K562 (cell line): ENCODE data around the gene LINGO3. TPM values are rescaled to one million over a fixed set of nuclear protein-coding genes. Genes with fewer than 3 reads are reported as not detected.

ENCODE experiments used
- ATAC-seq: fragments of 200-7000 bp; cut with Tn5 transposase; 3 replicates; pipeline ENCODE4 v1.9.1; 2020; ENCODE audit warnings: moderate library complexity
- BruUV-seq: library from RNA; stranded (reverse); fragments of 400-500 nt; replicated peaks from 2 replicates; lab custom pipeline; 2021; lab: Mats Ljungman, UMichigan
- CTCF ChIA-PET: fragments of 300-600 bp; formaldehyde crosslinking; extraction: SDS; loops from one replicate; lab custom pipeline; 2021; ENCODE audit warnings: low intra/inter-chr PET ratio; lab: Yijun Ruan, JAX
- POLR2A ChIA-PET: fragments of 300-600, 350-650 bp; sonication (Branson Sonifier 250); formaldehyde crosslinking; extraction: SDS; loops from one replicate; lab custom pipeline; 2021; ENCODE audit warnings: antibody characterized with exemption, inconsistent platforms; lab: Yijun Ruan, JAX
- DNase-seq, 4 experiments: peaks; one replicate each; pipeline versions ENCODE4 v3.0.0 to v3.0.0-alpha.2; 2011 to 2018; ENCODE audit warnings: low spot score in 3 of 4, mixed read lengths in 3 of 4; ENCODE audit errors: extremely low read depth in 1 of 4
- FAIRE-seq: peaks from 2 replicates; lab custom pipeline; 2011; peaks lifted over from hg19 to GRCh38; lab: Jason Lieb, UNC
- H2AFZ ChIP-seq: 2 replicates; pipeline ENCODE4 v1.6.0; 2011; ENCODE audit warnings: low read depth, low read length, control low read depth, inconsistent platforms
- H3K27ac ChIP-seq: fragments of 200-600 bp; 3 replicates; pipeline ENCODE4 v1.8.0; 2011; ENCODE audit warnings: low read depth, mild to moderate bottlenecking, control low read depth, inconsistent platforms, low read length, moderate library complexity, mixed read lengths; ENCODE audit errors: extremely low read depth
- H3K27me3 ChIP-seq, 2 experiments: fragments of 300-600 bp in 1 of 2; 2 replicates in 1 of 2; 3 replicates in 1 of 2; pipeline versions ENCODE4 v1.6.0 to v1.8.0; 2011; ENCODE audit warnings: inconsistent platforms in 2 of 2, low read length in 2 of 2, mild to moderate bottlenecking in 1 of 2, mixed read lengths in 1 of 2, moderate library complexity in 1 of 2; ENCODE audit not compliant: control insufficient read depth in 2 of 2, insufficient read depth in 2 of 2
- H3K36me3 ChIP-seq: fragments of 300-600 bp; 3 replicates; pipeline ENCODE4 v1.8.0; 2011; ENCODE audit warnings: mild to moderate bottlenecking, low read length, inconsistent platforms; ENCODE audit not compliant: control insufficient read depth, insufficient read depth
- H3K4me1 ChIP-seq, 2 experiments: fragments of 200-600 bp in 1 of 2; replicated peaks in 1 of 2; 2 replicates in 1 of 2; 3 replicates in 1 of 2; pipeline versions ENCODE4 v1.5.1 to v1.8.0; 2011; ENCODE audit warnings: inconsistent platforms in 2 of 2, low read length in 2 of 2, mild to moderate bottlenecking in 1 of 2, mixed read lengths in 1 of 2, moderate library complexity in 1 of 2; ENCODE audit not compliant: control insufficient read depth in 2 of 2, insufficient read depth in 2 of 2
- H3K4me2 ChIP-seq: 2 replicates; pipeline ENCODE4 v1.6.1; 2011; ENCODE audit warnings: low read length, control low read depth, inconsistent platforms, mixed read lengths; ENCODE audit not compliant: insufficient read depth
- H3K4me3 ChIP-seq: fragments of 200-600 bp; sonication (generic), shearing (Covaris generic); 2 replicates; pipeline ENCODE4 v1.5.1; 2016; ENCODE audit warnings: control low read depth, inconsistent platforms
- H3K79me2 ChIP-seq: fragments of 200-600 bp; 3 replicates; pipeline ENCODE4 v1.8.0; 2011; ENCODE audit warnings: low read length, inconsistent platforms; ENCODE audit not compliant: control insufficient read depth, insufficient read depth
- H3K9ac ChIP-seq, 2 experiments: 2 replicates each; pipeline versions ENCODE4 v1.6.0 to v1.6.1; 2011; ENCODE audit warnings: low read depth in 2 of 2, low read length in 2 of 2, control low read depth in 1 of 2, inconsistent platforms in 1 of 2, mild to moderate bottlenecking in 1 of 2, mixed read lengths in 1 of 2; ENCODE audit not compliant: insufficient read depth in 1 of 2
- H3K9me1 ChIP-seq: one replicate; pipeline ENCODE4 v1.6.0; 2011; ENCODE audit warnings: inconsistent platforms, mild to moderate bottlenecking, low read length, moderate library complexity; ENCODE audit not compliant: control insufficient read depth, insufficient read depth
- H3K9me3 ChIP-seq: replicated peaks from 2 replicates; pipeline ENCODE4 v1.5.1; 2011; ENCODE audit warnings: low read depth, low read length, inconsistent platforms; ENCODE audit not compliant: control insufficient read depth, insufficient read depth
- H4K20me1 ChIP-seq: replicated peaks from 2 replicates; pipeline ENCODE4 v1.6.1; 2011; ENCODE audit warnings: low read length, inconsistent platforms, mixed read lengths; ENCODE audit not compliant: control insufficient read depth, insufficient read depth
- CCAR2 ChIP-seq: fragments of 200-400 bp; formaldehyde crosslinking; IDR thresholded peaks from 2 replicates; pipeline ENCODE4 v1.6.1; 2017; ENCODE audit warnings: mild to moderate bottlenecking, low read depth, low read length
- ELF2 ChIP-seq: fragments of 250-450 bp; sonication (Bioruptor Pico); IDR thresholded peaks from 2 replicates; pipeline ENCODE4 v1.5.0; 2021; ENCODE audit warnings: mild to moderate bottlenecking
- HCFC1 ChIP-seq: IDR thresholded peaks from 2 replicates; pipeline ENCODE4 v1.6.1; 2012; ENCODE audit warnings: low read depth, low read length, improper control_type of control experiment
- NCOA4 ChIP-seq: fragments of 450-650 bp; IDR thresholded peaks from 2 replicates; pipeline ENCODE4 v1.6.1; 2018; ENCODE audit warnings: mild to moderate bottlenecking; ENCODE audit not compliant: partially characterized antibody
- SMAD1 ChIP-seq: fragments of 150-350 bp; IDR thresholded peaks from 2 replicates; pipeline ENCODE4 v1.6.1; 2014; ENCODE audit warnings: low read length, low read depth; ENCODE audit not compliant: partially characterized antibody
- SP1 ChIP-seq: sonication (generic); formaldehyde crosslinking; IDR thresholded peaks from 2 replicates; pipeline ENCODE4 v1.8.1; 2022; ENCODE audit warnings: mild to moderate bottlenecking, missing genetic modification reagents
- SREBF1 ChIP-seq: fragments of 150-350 bp; IDR thresholded peaks from 2 replicates; pipeline ENCODE4 v1.6.1; 2014; ENCODE audit warnings: antibody characterized with exemption, low read depth, low read length, borderline replicate concordance
- TRIM28 ChIP-seq: fragments of 450-650 bp; IDR thresholded peaks from 2 replicates; pipeline ENCODE4 v1.6.1; 2017
- ZFP36 ChIP-seq: fragments of 150-350 bp; IDR thresholded peaks from 2 replicates; pipeline ENCODE4 v1.6.1; 2018; ENCODE audit warnings: low read length, low read depth; ENCODE audit not compliant: partially characterized antibody
- ZNF23 ChIP-seq: fragments of 250-450 bp; sonication (Bioruptor Pico); IDR thresholded peaks from 2 replicates; pipeline ENCODE4 v1.4.0; 2020; ENCODE audit warnings: mild to moderate bottlenecking
- ZNF668 ChIP-seq: fragments of 250-450 bp; sonication (Bioruptor Pico); IDR thresholded peaks from 2 replicates; pipeline ENCODE4 v1.8.0; 2022; ENCODE audit warnings: mild to moderate bottlenecking, inconsistent platforms
- ZNF695 ChIP-seq: fragments of 450-650 bp; formaldehyde crosslinking; IDR thresholded peaks from 2 replicates; pipeline ENCODE4 v1.4.0; 2020; ENCODE audit warnings: mild to moderate bottlenecking, moderate library complexity
- ZNF77 ChIP-seq: fragments of 250-450 bp; sonication (Bioruptor Pico); IDR thresholded peaks from 2 replicates; pipeline ENCODE4 v1.5.0; 2020
- WGBS: fragments of 100-300 bp; shearing (Covaris generic); methylation state at CpG from one replicate; pipeline ENCODE4 v1.1.6; 2016; ENCODE audit warnings: low coverage, mixed read lengths; ENCODE audit not compliant: insufficient coverage; ENCODE audit errors: missing lambda C conversion rate; 5-methylcytosine and 5-hydroxymethylcytosine counted together
- in situ Hi-C: fragments of 300-500 bp; cut with MboI; formaldehyde crosslinking; loops from 4 replicates; pipeline ENCODE4 v1.15.0; 2018; ENCODE audit warnings: inconsistent platforms, mixed read lengths
- intact Hi-C: fragments of 100-400 bp; cut with micrococcal nuclease; formaldehyde crosslinking; loops from 2 replicates; pipeline ENCODE4 v1.14.2; 2022
- polyA plus RNA-seq, 8 experiments: library from polyadenylated mRNA; depleted of rRNA in 4 of 8; stranded (reverse) in 5 of 8; unstranded in 3 of 8; fragments of >200 nt; fragmentation: Nextera tagmentation in 2 of 8; fragmentation: Illumina TruSeq in 1 of 8; extraction: Ambion mirVana in 2 of 8; extraction: Trizol in 1 of 8; gene quantifications; 2 replicates each; pipeline versions ENCODE4 v1.2.1 to v1.2.3, GENCODE V29; 2011 to 2014; ENCODE audit warnings: inconsistent platforms in 1 of 8, missing spikeins in 1 of 8
- total RNA-seq, 7 experiments: library from RNA; depleted of rRNA in 6 of 7; stranded (reverse); fragments of >200 nt in 6 of 7; fragmentation: Illumina TruSeq in 2 of 7; extraction: Trizol in 2 of 7; gene quantifications; 2 replicates each; pipeline versions ENCODE4 v1.2.1 to v1.2.3, GENCODE V29; 2011 to 2021; ENCODE audit warnings: low replicate concordance in 1 of 7
- TF ChIP-seq, protein P1 (sequence below): fragments of 250-450 bp; sonication (Bioruptor Pico); IDR thresholded peaks from 2 replicates; pipeline ENCODE4 v1.5.0; 2021
- TF ChIP-seq, protein P2 (sequence below): fragments of 450-650 bp; IDR thresholded peaks from 2 replicates; pipeline ENCODE4 v1.6.1; 2017; ENCODE audit warnings: antibody characterized with exemption, mild to moderate bottlenecking
- TF ChIP-seq, protein P3 (sequence below): fragments of 450-650 bp; IDR thresholded peaks from 2 replicates; pipeline ENCODE4 v1.6.1; 2016; ENCODE audit warnings: borderline replicate concordance

LINGO3 gene
- total and polyA plus RNA-seq, 9 of the 15 experiments (the other 6 are each of a cell fraction or from before 2014, with no cell fraction given): 0.03 to 0.05 (median 0.03) TPM; not detected in 6

DNA sequence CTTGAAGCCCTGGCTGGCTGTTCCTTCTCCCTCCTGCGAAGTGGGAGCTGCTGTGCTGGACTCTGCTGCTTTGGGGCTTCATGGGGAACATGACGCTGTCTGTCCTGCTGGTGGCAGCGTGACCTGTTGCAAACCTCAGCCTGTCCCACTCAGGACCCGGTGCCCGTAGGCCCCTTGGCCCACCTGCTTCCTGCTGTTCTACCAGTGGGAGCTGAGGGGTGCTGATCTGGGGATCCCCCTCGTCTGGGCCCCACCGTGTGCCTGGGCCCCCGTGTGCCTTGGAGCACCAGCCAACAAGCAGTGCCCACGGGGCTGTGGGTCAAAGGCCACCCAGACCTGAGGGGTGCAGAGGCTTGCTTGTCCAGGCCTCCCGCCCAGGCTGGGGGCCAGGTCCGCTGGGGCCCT lies 25.9 kb upstream of the LINGO3 start:
- in situ Hi-C loops: no loop called here
- FAIRE-seq: no peak
- no peak for TF ChIP-seq ZNF668
- TF ChIP-seq ZNF23 (CRISPR knock-in tag): no peak
- TF ChIP-seq, protein P1, sequence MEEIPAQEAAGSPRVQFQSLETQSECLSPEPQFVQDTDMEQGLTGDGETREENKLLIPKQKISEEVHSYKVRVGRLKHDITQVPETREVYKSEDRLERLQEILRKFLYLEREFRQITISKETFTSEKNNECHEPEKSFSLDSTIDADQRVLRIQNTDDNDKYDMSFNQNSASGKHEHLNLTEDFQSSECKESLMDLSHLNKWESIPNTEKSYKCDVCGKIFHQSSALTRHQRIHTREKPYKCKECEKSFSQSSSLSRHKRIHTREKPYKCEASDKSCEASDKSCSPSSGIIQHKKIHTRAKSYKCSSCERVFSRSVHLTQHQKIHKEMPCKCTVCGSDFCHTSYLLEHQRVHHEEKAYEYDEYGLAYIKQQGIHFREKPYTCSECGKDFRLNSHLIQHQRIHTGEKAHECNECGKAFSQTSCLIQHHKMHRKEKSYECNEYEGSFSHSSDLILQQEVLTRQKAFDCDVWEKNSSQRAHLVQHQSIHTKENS (CRISPR knock-in tag): no peak
- no peak for TF ChIP-seq SMAD1
- no peak for TF ChIP-seq CCAR2
- no peak for TF ChIP-seq ZNF77 (CRISPR knock-in tag)
- TF ChIP-seq HCFC1: no peak
- TF ChIP-seq TRIM28: no peak
- no peak for TF ChIP-seq SREBF1
- TF ChIP-seq NCOA4: no peak
- TF ChIP-seq SP1 (CRISPR knock-in tag): no peak
- TF ChIP-seq, protein P2, sequence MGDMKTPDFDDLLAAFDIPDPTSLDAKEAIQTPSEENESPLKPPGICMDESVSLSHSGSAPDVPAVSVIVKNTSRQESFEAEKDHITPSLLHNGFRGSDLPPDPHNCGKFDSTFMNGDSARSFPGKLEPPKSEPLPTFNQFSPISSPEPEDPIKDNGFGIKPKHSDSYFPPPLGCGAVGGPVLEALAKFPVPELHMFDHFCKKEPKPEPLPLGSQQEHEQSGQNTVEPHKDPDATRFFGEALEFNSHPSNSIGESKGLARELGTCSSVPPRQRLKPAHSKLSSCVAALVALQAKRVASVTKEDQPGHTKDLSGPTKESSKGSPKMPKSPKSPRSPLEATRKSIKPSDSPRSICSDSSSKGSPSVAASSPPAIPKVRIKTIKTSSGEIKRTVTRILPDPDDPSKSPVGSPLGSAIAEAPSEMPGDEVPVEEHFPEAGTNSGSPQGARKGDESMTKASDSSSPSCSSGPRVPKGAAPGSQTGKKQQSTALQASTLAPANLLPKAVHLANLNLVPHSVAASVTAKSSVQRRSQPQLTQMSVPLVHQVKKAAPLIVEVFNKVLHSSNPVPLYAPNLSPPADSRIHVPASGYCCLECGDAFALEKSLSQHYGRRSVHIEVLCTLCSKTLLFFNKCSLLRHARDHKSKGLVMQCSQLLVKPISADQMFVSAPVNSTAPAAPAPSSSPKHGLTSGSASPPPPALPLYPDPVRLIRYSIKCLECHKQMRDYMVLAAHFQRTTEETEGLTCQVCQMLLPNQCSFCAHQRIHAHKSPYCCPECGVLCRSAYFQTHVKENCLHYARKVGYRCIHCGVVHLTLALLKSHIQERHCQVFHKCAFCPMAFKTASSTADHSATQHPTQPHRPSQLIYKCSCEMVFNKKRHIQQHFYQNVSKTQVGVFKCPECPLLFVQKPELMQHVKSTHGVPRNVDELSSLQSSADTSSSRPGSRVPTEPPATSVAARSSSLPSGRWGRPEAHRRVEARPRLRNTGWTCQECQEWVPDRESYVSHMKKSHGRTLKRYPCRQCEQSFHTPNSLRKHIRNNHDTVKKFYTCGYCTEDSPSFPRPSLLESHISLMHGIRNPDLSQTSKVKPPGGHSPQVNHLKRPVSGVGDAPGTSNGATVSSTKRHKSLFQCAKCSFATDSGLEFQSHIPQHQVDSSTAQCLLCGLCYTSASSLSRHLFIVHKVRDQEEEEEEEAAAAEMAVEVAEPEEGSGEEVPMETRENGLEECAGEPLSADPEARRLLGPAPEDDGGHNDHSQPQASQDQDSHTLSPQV: no peak
- no peak for TF ChIP-seq ELF2 (CRISPR knock-in tag)
- TF ChIP-seq ZFP36: no peak
- TF ChIP-seq, protein P3, sequence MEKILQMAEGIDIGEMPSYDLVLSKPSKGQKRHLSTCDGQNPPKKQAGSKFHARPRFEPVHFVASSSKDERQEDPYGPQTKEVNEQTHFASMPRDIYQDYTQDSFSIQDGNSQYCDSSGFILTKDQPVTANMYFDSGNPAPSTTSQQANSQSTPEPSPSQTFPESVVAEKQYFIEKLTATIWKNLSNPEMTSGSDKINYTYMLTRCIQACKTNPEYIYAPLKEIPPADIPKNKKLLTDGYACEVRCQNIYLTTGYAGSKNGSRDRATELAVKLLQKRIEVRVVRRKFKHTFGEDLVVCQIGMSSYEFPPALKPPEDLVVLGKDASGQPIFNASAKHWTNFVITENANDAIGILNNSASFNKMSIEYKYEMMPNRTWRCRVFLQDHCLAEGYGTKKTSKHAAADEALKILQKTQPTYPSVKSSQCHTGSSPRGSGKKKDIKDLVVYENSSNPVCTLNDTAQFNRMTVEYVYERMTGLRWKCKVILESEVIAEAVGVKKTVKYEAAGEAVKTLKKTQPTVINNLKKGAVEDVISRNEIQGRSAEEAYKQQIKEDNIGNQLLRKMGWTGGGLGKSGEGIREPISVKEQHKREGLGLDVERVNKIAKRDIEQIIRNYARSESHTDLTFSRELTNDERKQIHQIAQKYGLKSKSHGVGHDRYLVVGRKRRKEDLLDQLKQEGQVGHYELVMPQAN: no peak
- no peak for TF ChIP-seq ZNF695 (CRISPR knock-in tag)

More for the DNA sequence above, 25.9 kb upstream of the LINGO3 start:
- POLR2A ChIA-PET: no interaction called here
- Histone ChIP-seq H3K9me1 (no peaks in the 10 kb centered on the region), H3K4me1 (peaks cover 23 to 79% of the 10 kb centered on the region in 2 experiments; a peak in 4 of 5 replicates), H3K79me2 (peaks cover 78% of the 10 kb centered on the region), H3K4me2 (no peak overlapping the region), H3K27me3 (no peaks in the 10 kb centered on the region), H3K27ac (no peak overlapping the region; the same call in 2 of the 3 replicates), H3K9ac (no peak overlapping the region), H2AFZ (no peak overlapping the region), H3K4me3 (no peak overlapping the region), H3K36me3 (peaks cover 22% of the 10 kb centered on the region; the same call in 2 of the 3 replicates), H3K9me3 (peaks cover 2% of the 10 kb centered on the region), H4K20me1 (no peaks in the 10 kb centered on the region)
- ATAC-seq (no peak), DNase-seq (no peak)
- intact Hi-C loops: no loop called here
- WGBS: 94% methylated on average over 11 of the region's 11 CpGs
- BruUV-seq: no TSS peak
- CTCF ChIA-PET: no interaction called here
